EL (cell line): ENCODE data around the gene PRR5L.
"Not testable (repeated sequence)": the region's sequence is repeated elsewhere in the genome, so short reads cannot be mapped to it uniquely, and the experiment has no call there.

Source experiments
- DNase-seq: peaks from one replicate; pipeline ENCODE4 v3.0.0-alpha.2; 2016

The PRR5L gene

DNA sequence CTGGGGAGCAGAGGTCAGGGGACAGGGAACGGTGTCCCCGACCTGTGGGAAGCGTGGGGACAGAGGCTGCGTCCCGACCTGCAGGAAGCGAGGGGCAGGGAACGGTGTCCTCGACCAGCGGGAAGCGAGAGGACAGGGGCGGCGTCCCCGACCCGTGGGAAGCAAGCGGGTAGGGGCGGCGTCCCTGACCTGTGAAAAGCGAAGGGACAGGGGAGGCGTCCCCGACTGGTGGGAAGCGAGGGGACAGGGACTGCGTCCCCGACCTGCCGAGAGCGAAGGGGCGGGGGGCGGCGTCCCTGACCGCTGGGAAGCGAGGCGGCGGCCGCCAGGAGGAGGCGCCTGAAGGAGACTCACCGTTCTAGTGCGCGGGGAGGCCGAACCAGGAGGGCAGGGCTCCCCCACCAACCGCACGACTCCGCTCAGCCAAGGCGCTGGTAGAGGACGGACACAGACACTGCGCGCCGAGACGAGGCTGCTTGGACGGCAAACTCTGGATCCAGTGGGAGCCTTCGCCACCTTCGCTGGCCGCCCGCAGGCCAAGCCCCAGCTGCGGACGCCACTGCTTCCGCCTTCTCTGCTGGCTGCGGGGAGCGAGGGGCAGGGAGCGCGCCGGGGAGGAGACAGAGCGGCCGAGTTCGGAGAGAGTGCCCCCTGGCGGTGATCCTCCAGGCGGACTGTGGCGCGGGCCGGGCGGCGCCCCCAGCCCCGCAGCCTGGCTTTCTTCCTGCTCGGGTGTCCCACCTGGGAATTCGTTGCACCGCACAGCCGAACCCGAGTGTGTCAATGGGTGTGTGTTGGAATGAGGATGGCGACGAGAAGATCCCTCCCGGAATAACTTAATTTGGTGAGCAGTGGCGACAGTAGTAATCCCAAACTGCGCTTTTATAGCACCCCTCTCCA, 213.9 kb downstream of the PRR5L start, which contains the start of gene TRAF6:
TSS of gene TRAF6 (minus strand) at position 579 of the 900 bp plus-strand sequence. CDS start 8,757 bp downstream, outside the sequence.
- DNase-seq = peak; percentile 85

DNA sequence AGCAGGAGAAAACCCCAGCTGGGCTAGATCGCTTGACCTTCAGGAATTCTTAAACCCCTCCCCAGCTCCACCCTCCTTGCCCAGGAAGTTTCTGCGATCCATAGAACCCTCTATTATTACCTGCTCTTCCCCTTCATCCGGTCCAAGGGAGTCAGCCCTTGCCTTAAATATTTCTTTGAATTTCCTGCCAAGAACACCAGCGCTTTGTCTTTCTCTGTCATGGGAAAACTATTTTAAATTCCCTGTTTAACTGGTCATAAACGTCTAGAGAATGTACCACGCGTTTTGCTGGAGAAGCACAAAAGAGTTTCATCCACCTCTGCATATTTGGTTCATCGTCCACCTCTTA, 214.5 kb downstream of the PRR5L start:
- peak; percentile 52 for DNase-seq

DNA sequence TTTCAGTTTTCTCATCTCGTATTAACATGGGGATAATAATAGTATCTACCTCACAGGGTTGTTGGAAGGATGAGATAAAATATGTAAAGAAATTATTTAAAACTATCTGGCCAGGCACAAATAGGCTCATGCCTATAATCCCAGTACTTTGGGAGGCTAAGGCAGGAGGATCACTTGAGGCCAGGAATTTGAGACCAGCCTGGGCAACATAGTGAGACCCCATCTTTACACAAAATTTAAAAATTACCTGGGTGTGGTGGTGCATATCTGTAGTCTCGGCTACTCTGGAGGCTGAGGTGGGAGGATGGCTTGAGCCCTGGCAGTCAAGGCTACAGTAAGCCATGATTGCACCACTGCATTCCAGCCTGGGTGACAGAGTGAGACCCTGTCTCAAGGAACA, 215.0 kb downstream of the PRR5L start:
- not testable (repeated sequence) for DNase-seq

DNA sequence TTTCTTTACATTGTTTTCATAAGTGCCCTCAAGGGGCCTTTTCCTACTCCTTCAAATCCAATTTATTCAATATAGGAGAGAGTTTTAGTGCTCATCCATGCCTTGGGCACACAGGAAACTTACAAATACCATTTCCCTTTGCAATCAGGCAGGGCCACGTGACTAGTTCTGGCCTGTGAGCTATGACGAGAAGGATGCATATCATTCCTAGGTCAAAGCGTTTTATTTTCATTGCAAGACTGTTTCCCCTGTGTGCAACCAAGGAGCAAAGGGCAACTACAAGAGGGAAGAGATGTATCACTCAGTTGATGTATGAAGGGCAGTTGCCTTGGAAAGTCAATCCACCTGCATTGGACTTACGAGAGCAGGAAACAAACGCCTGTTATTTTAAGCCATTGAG, 215.9 kb downstream of the PRR5L start:
- DNase-seq = peak; percentile 53

DNA sequence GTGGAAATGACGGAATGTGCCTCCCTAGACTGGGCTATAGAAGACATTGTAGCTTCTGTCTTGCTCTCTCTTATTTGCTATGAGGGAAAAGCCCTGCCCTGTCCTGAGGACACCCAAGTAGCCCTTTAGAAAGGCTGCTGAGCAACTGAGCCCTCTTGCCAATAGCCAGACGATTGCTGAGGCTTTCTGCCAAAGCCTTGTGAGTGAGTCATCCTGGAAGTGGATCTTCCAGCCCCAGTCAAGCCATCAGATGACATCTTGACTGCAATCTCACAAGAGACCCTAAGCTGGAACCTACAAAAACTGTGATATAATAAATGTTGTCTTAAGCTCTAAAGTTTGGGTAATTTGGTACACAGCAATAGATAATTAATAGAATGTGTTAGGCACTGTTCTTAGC, 217.9 kb downstream of the PRR5L start:
- DNase-seq = no peak
